ENCODE measurements around the gene PSD2.

The PSD2 gene

GRCh38 chr5:139812323-139812722 lies 16.7 kb downstream of the PSD2 start:
- TF ChIP-seq SIN3A (IDR thresholded peaks at IDR 0.05; ENCODE audit: borderline replicate concordance, insufficient read depth, low read length) (no peak), TAF1 (IDR thresholded peaks at IDR 0.05; ENCODE audit: borderline replicate concordance, insufficient read depth, low read length) (no peak), FOXP2 (optimal IDR thresholded peaks at IDR 0.05; ENCODE audit: borderline replicate concordance, extremely low read depth, extremely low read length, insufficient read depth) (no peak), POLR2AphosphoS5 (IDR thresholded peaks at IDR 0.05; ENCODE audit: low read depth, low read length) (no peak)
- TF ChIP-seq, protein P1, sequence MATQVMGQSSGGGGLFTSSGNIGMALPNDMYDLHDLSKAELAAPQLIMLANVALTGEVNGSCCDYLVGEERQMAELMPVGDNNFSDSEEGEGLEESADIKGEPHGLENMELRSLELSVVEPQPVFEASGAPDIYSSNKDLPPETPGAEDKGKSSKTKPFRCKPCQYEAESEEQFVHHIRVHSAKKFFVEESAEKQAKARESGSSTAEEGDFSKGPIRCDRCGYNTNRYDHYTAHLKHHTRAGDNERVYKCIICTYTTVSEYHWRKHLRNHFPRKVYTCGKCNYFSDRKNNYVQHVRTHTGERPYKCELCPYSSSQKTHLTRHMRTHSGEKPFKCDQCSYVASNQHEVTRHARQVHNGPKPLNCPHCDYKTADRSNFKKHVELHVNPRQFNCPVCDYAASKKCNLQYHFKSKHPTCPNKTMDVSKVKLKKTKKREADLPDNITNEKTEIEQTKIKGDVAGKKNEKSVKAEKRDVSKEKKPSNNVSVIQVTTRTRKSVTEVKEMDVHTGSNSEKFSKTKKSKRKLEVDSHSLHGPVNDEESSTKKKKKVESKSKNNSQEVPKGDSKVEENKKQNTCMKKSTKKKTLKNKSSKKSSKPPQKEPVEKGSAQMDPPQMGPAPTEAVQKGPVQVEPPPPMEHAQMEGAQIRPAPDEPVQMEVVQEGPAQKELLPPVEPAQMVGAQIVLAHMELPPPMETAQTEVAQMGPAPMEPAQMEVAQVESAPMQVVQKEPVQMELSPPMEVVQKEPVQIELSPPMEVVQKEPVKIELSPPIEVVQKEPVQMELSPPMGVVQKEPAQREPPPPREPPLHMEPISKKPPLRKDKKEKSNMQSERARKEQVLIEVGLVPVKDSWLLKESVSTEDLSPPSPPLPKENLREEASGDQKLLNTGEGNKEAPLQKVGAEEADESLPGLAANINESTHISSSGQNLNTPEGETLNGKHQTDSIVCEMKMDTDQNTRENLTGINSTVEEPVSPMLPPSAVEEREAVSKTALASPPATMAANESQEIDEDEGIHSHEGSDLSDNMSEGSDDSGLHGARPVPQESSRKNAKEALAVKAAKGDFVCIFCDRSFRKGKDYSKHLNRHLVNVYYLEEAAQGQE (IDR thresholded peaks at IDR 0.05; ENCODE audit: insufficient read depth in 1 of 2, low read depth in 2 of 2, low read length in 2 of 2): no peak

DNA sequence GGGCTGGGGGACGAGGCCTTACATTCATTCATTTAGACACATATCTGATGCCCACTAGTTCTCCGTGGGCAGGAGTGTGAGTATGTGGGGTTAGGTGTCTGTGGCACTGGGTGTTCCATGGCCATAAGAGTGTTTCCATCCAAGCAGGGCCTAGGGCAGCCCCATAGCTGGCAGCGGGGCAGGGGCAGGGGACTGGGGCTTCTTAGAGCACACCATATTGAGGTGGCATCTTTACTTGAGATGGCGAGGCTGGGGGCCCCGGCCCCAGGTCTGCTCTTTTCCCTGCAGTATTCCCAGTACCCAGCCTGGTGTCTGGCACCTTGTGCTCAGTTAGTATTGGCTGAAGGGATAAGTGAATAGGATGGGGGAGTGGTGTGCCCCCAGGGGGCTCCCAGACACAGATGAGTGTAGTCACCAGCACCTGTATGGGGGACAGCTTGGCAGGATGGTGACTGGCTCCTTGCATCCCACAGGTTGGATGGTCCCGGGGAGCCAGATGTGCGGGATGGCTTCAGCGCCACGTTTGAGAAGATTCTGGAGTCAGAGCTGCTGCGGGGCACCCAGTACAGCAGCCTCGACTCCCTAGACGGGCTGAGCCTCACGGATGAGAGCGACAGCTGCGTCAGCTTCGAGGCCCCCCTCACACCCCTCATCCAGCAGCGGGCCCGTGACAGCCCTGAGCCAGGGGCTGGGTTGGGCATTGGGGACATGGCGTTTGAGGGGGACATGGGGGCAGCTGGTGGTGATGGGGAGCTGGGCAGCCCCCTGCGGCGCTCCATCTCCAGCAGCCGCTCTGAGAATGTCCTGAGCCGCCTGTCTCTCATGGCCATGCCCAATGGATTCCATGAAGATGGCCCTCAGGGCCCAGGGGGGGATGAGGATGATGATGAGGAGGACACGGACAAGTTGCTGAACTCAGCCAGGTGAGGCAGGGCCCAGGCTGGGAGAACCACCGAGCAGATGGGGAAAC lies 17.5 kb downstream of the PSD2 start:
- TF ChIP-seq SIN3A (IDR thresholded peaks at IDR 0.05; ENCODE audit: borderline replicate concordance, insufficient read depth, low read length) (no peak), POLR2AphosphoS5 (IDR thresholded peaks at IDR 0.05; ENCODE audit: low read depth, low read length) (no peak), FOXP2 (optimal IDR thresholded peaks at IDR 0.05; ENCODE audit: borderline replicate concordance, extremely low read depth, extremely low read length, insufficient read depth) (no peak), TAF1 (IDR thresholded peaks at IDR 0.05; ENCODE audit: borderline replicate concordance, insufficient read depth, low read length) (no peak)
- TF ChIP-seq, protein P1 (IDR thresholded peaks at IDR 0.05; ENCODE audit: insufficient read depth in 1 of 2, low read depth in 2 of 2, low read length in 2 of 2): no peak

DNA sequence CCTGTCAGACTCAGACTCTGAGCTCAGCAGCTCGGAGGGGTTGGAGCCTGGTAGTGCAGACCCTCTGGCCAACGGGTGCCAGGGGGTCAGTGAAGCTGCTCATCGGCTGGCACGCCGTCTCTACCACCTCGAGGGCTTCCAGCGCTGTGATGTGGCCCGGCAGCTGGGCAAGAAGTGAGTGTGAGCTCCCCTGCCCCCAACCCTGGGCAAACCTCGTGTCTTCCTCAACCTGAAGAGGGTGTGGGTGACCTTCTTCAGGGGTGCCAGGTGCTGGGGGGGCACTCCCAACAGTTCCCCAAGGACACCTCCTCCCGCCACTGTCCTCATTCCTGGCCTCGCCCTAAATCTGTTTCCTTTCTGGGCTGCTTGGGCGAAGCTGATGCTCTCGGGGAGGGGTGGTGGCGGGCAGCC lies 18.6 kb downstream of the PSD2 start:
- TF ChIP-seq TAF1 (IDR thresholded peaks at IDR 0.05; ENCODE audit: borderline replicate concordance, insufficient read depth, low read length) (no peak), FOXP2 (optimal IDR thresholded peaks at IDR 0.05; ENCODE audit: borderline replicate concordance, extremely low read depth, extremely low read length, insufficient read depth) (no peak), SIN3A (IDR thresholded peaks at IDR 0.05; ENCODE audit: borderline replicate concordance, insufficient read depth, low read length) (no peak), POLR2AphosphoS5 (IDR thresholded peaks at IDR 0.05; ENCODE audit: low read depth, low read length) (no peak)
- TF ChIP-seq, protein P1 (IDR thresholded peaks at IDR 0.05; ENCODE audit: insufficient read depth in 1 of 2, low read depth in 2 of 2, low read length in 2 of 2): no peak

DNA sequence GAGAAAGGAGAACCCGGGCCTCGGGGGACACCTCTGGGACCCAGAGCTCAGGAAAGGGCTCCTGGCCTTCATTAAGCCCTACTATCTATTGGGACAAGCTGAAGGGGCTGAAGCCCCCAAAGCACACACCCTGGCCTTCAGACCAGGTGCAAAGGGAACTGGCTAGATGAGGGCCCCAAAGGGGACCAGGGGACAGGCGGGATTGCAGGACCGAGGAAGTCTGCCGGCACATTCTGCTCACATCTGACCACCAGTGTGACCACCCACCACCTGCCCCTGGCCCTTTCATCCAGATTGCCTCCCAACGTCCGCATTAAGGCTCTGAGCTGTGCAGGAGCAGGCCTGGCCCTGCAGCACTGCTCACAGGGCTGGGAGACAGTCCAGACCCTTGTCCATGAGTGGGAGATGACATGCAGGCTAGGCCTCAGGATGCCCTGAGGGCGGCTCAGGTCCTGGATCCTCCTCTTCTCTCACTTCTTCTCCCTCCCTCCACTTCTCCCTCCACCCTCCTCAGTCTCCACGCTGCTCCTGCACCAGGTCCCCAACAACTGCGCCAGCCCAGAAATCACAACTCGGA lies 19.2 kb downstream of the PSD2 start:
- TF ChIP-seq, protein P1 (IDR thresholded peaks at IDR 0.05; ENCODE audit: insufficient read depth in 1 of 2, low read depth in 2 of 2, low read length in 2 of 2): no peak
- no peak for TF ChIP-seq POLR2AphosphoS5 (IDR thresholded peaks at IDR 0.05; ENCODE audit: low read depth, low read length)
